ENCODE data around the gene ATP2C2.

Gene ATP2C2

GRCh38 chr16:84404324-84404723 lies 36.0 kb downstream of the ATP2C2 start:
- TF ChIP-seq OSR1 (CRISPR knock-in tag; IDR thresholded peaks at IDR 0.05) (no peak), ZNF8 (CRISPR knock-in tag; IDR thresholded peaks at IDR 0.05) (no peak), PATZ1 (CRISPR knock-in tag; IDR thresholded peaks at IDR 0.05; ENCODE audit: borderline replicate concordance) (no peak), CREB5 (CRISPR knock-in tag; IDR thresholded peaks at IDR 0.05; ENCODE audit: low read depth) (no peak), ARNTL (CRISPR knock-in tag; IDR thresholded peaks at IDR 0.05; ENCODE audit: borderline replicate concordance, low read depth) (no peak)
- ATAC-seq = no peak

GRCh38 chr16:84404936-84405639 lies 36.8 kb downstream of the ATP2C2 start:
- no peak for ATAC-seq
- TF ChIP-seq GLIS3 (CRISPR knock-in tag; IDR thresholded peaks at IDR 0.05) (no peak), CSDC2 (CRISPR knock-in tag; IDR thresholded peaks at IDR 0.05) (no peak), ZNF565 (CRISPR knock-in tag; conservative IDR thresholded peaks at IDR 0.05; ENCODE audit: low read depth) (no peak), RARB (CRISPR knock-in tag; IDR thresholded peaks at IDR 0.05) (no peak), TOX (CRISPR knock-in tag; IDR thresholded peaks at IDR 0.05; ENCODE audit: borderline replicate concordance) (no peak), BACH2 (CRISPR knock-in tag; IDR thresholded peaks at IDR 0.05; ENCODE audit: borderline replicate concordance) (no peak), POU6F1 (CRISPR knock-in tag; IDR thresholded peaks at IDR 0.05; ENCODE audit: borderline replicate concordance, low read depth) (no peak)

GRCh38 chr16:84406006-84406963 lies 37.9 kb downstream of the ATP2C2 start:
- TF ChIP-seq PATZ1 (CRISPR knock-in tag; IDR thresholded peaks at IDR 0.05; ENCODE audit: borderline replicate concordance) = no peak
- TF ChIP-seq RARB (CRISPR knock-in tag; IDR thresholded peaks at IDR 0.05) = no peak
- no peak for TF ChIP-seq CSRNP3 (CRISPR knock-in tag; IDR thresholded peaks at IDR 0.05)
- no peak for TF ChIP-seq SNAI2 (CRISPR knock-in tag; IDR thresholded peaks at IDR 0.05)
- TF ChIP-seq ZNF70 (CRISPR knock-in tag; IDR thresholded peaks at IDR 0.05) = no peak
- TF ChIP-seq ISL1 (CRISPR knock-in tag; IDR thresholded peaks at IDR 0.05) = no peak
- no peak for TF ChIP-seq ARNTL (CRISPR knock-in tag; IDR thresholded peaks at IDR 0.05; ENCODE audit: borderline replicate concordance, low read depth)
- TF ChIP-seq POU6F1 (CRISPR knock-in tag; IDR thresholded peaks at IDR 0.05; ENCODE audit: borderline replicate concordance, low read depth) = no peak
- TF ChIP-seq TOX (CRISPR knock-in tag; IDR thresholded peaks at IDR 0.05; ENCODE audit: borderline replicate concordance) = no peak
- TF ChIP-seq PPARA (CRISPR knock-in tag; IDR thresholded peaks at IDR 0.05; ENCODE audit: borderline replicate concordance) = no peak
- TF ChIP-seq ZNF8 (CRISPR knock-in tag; IDR thresholded peaks at IDR 0.05) = no peak
- no peak for TF ChIP-seq OSR1 (CRISPR knock-in tag; IDR thresholded peaks at IDR 0.05)
- no peak for TF ChIP-seq ZFP30 (CRISPR knock-in tag; IDR thresholded peaks at IDR 0.05)
- no peak for TF ChIP-seq ZFP3 (CRISPR knock-in tag; IDR thresholded peaks at IDR 0.05)
- no peak for TF ChIP-seq BACH2 (CRISPR knock-in tag; IDR thresholded peaks at IDR 0.05; ENCODE audit: borderline replicate concordance)
- TF ChIP-seq ZNF565 (CRISPR knock-in tag; conservative IDR thresholded peaks at IDR 0.05; ENCODE audit: low read depth) = no peak
- no peak for TF ChIP-seq ZC3H10 (CRISPR knock-in tag; IDR thresholded peaks at IDR 0.05)
- no peak for TF ChIP-seq TSHZ2 (CRISPR knock-in tag; IDR thresholded peaks at IDR 0.05)
- ATAC-seq = peak; percentile 94
